HG02973 (cell line): ENCODE measurements around the gene GATB.

ENCODE experiments used
- ATAC-seq: cut with Tn5 transposase; IDR thresholded peaks from one replicate; pipeline ENCODE4 v1.9.1; 2021; ENCODE audit warnings: moderate library complexity; ENCODE audit not compliant: unreplicated experiment

The GATB gene

DNA sequence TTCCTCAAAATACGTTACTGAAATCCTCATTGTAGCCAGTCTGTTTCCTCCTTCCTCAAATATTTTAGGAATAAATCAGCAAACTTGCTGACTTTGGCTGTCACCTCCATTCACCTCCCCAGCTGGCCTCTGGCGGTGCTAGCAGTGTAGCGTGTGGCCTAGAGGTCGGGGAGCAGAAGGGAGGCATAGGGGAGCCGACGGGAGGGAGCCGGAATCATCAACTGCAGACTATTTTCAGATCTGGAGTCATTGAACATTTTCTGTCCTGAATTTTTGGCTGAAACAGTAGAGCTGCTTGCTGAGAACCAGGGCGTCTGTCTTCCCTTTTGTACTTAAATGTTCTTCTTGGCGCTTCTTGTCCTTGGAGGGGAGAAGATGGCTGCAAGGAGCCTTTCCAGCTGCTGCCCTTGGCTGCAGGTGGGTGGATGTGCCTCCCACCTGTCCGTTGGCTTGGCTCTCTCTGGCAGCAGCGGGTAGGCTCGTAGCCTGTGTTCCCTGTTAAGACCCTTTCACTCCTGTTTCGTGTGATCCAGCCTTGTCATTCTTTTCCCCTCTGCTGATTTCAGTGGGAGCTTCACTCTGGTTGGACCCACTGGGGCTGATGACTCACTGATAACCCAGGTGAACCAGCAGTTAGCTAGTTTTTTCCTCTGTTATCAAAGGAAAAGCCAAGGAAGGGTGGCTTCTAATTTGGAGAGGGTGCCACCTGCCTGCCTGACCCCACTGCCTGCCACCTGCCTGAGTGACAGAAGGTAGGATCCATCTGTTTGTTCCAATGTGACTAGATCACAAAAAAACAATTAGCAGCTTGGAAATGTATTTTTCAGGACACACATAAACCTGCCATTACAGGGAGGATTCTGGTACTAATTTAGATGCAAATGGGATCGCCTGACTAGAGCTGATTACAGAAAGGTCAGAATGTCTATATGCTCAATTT lies 135.9 kb downstream of the GATB start:
- ATAC-seq = no peak
